Fibroblast of pulmonary artery (primary cell): Measurements from ENCODE around the gene TSC1.
A peak's percentile ranks its signal among the peaks of the same experiment; 100 is the strongest.

ENCODE experiments used
- DNase-seq: peaks from one replicate; pipeline ENCODE4 v3.0.0-alpha.2; 2010; ENCODE audit warnings: low read depth
- H3K4me3 ChIP-seq: replicated peaks from 2 replicates; pipeline ENCODE4 v1.5.1; 2011; ENCODE audit warnings: low read depth, mild to moderate bottlenecking, control low read depth, low read length, moderate library complexity
- TF ChIP-seq, protein P1 (sequence below): IDR thresholded peaks from 2 replicates; pipeline ENCODE4 v1.5.1; 2011; ENCODE audit warnings: mild to moderate bottlenecking, control low read depth, low read length, inconsistent platforms; ENCODE audit errors: missing control alignments

Gene TSC1

DNA sequence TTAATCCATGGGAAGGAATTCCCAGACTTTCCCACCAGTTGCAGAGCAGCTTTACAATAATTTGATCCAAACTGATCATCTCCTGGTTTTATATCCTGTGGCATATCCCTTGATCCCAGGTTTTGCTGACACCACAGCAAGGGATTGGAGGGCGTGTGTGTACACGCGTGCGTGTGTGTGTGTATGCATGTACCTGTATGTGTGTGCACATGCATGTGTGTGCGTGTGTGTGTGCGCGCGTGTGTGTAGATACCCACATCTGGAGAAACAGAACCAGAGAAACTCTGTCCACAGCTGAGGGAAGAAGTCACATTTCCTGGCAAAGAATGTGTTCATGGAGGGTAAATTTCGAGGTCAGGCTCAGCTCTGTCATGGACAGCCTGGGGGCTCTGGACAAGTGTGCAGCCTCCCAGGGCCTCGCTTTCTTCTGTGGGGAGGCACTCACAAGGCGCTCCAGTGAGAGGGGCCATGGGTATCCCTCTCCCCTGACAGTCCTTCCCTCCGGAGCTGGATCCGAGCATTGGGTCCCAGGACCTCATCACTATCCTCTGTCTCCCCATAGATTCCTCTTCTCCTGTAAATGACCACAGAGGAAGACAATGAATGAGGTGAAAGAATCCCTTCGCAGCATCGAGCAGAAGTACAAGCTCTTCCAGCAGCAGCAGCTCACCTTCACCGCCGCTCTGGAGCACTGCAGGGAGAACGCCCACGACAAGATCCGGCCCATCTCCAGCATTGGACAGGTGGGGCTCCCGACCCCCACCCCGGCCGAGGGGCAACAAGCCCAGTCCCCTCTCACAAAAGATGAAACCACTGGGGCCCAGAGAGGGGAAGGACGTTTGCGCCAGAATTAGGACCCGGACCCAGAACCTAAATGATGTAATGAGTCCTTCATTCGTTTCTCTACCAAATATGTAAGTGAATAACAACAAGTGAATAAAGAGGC lies 60.8 kb downstream of the TSC1 start:
- no peak for DNase-seq
- TF ChIP-seq, protein P1, sequence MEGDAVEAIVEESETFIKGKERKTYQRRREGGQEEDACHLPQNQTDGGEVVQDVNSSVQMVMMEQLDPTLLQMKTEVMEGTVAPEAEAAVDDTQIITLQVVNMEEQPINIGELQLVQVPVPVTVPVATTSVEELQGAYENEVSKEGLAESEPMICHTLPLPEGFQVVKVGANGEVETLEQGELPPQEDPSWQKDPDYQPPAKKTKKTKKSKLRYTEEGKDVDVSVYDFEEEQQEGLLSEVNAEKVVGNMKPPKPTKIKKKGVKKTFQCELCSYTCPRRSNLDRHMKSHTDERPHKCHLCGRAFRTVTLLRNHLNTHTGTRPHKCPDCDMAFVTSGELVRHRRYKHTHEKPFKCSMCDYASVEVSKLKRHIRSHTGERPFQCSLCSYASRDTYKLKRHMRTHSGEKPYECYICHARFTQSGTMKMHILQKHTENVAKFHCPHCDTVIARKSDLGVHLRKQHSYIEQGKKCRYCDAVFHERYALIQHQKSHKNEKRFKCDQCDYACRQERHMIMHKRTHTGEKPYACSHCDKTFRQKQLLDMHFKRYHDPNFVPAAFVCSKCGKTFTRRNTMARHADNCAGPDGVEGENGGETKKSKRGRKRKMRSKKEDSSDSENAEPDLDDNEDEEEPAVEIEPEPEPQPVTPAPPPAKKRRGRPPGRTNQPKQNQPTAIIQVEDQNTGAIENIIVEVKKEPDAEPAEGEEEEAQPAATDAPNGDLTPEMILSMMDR = no peak
- H3K4me3 ChIP-seq = no peak overlapping the region

DNA sequence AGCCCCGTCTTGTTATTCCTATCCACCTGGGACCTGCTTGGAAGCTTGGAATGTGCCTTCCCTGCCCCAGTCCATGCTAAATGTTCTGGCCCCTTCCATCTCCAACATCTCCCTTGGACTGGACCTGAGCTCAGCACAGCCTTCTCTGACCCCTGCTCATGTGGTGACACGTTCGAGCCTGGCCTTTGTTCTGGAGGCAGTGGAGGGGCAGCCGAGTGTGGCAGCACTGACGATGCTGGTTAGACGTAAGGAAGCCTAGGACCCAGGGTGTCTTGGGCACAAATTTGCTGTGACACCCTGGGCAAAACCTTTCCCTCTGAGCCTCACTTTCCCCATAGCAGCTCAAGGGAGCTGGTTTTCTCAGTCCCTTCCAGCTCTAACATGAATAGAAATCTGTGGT lies 61.8 kb downstream of the TSC1 start:
- no peak for DNase-seq
- H3K4me3 ChIP-seq = no peak overlapping the region
- TF ChIP-seq, protein P1 = no peak

DNA sequence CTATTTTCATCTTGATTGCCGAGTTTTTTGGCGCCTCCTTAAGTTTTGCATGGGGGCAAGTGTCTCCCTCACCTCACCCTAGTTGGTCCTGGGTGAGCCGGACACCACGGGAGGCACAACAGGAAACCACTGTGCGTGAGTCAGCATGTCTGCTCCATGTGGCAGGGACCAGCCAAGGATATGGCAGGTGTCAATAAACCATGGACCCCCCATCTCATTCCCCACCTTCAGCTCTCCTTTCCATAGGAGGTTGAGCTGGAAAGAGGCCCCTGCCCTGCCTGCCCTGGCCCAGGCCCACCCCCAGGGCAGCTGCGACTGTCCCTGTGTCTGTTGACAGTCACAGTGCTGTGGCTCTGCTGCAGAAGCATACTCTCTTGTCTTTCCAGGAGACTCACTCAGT lies 62.6 kb downstream of the TSC1 start:
- no peak for DNase-seq
- TF ChIP-seq, protein P1 = no peak
- H3K4me3 ChIP-seq = no peak overlapping the region

DNA sequence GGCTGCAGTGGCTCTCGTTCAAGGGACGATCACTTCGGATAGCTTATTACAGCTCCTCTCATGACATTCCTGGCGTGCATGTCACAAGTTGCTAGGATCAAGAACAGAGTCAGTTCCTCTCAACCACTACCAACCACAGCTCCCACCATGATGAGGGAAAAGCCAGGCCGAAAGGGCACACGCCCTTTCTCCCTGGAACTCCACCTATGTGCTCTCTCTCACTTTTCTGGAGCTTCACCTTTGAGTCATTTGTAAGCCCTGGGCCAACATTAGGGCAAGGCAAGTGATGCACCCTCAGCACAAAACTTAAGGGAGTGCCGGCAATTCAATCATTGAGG lies 64.1 kb downstream of the TSC1 start:
- H3K4me3 ChIP-seq = no peak overlapping the region
- TF ChIP-seq, protein P1 = no peak
- no peak for DNase-seq

DNA sequence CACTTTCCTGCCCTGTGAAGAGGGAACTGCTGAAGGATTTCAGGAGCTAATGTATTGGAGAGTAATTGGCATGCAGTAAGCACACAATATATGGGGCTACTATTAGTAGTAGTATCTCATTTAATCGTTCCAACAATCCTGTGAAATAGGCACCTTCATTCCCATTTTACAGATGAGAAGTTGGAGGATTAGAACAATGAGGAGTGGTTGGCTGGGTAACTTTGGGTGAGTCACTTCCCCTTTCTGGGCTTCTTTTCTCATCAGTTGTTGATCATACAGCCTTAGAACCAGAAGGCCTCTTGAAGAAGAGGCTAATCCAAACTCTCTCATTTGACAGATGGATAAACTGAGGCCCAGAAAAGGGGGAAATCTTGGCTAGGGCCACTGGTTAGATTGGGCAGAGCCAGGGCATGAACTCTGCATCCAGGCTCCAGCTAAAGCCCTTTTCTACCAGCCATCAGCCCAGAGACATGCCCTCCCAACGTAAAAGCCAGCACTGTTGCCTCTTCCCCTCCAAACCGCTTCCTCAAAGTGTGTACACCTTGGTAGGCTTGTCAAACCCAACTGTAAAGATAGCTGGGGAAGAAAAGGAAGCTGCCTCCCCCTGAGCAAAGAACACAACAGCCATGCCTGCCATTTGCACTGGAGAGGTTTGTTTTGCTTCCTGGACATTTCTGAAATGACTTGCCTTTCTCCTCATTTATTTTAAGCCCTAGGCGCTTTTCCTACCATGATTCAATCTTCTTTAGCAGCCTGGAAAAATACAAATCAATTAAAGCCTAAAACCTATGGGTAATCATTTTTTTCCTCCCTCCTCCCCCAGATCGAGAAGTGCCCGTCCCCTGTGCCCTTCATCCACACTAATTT lies 64.7 kb downstream of the TSC1 start:
- H3K4me3 ChIP-seq = peak overlapping the region; percentile 98
- TF ChIP-seq, protein P1 = no peak
- no peak for DNase-seq

DNA sequence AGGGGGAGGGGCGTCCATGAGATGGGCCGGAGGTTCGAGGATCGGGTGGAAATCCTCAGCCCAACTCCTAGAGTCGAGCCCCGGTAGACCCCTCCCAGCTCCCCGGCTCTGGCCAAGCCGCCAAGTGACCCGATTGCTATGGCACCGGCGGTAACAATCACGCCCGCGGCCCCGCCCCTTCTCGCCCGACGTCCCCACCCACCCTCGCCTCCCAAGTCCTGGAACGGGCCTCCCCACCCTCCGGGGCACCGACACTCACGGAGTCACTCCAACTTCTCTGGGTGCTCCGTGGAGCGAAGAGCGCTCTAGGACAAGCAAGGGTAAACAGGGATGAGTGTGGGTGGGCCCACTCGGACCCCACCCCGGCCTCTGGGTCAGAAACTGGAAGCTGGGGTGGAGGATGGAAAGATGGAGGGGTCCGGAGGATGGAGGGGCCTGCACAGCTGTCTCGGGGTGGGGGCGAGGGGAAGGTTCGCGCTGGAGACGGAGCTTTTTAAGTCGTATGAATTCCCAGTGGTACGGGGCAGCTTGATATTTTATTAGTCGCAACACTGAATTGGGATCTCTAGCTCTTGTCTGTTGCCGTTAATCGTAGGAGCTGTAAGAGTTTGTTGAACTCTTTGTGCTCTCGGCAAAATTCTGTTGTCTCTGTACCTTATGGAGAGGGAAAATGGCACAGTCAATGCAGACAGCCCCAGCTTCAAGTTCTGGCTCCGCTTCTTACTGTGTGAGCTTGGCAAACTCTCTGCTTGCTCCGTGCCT lies 65.5 kb downstream of the TSC1 start, which contains the start of gene SPACA9:
TSS of gene SPACA9 (plus strand) at position 204 of the 762 bp plus-strand sequence. CDS start 5,050 bp downstream, outside the sequence.
- H3K4me3 ChIP-seq = peak within 1 kb of the TSS; percentile 98
- DNase-seq = peak; percentile 55
- TF ChIP-seq, protein P1 = no peak
